Activated T-helper 17 cell treated with anti-CD3 and anti-CD28 coated beads, Interleukin-2, amount 50 U/mL, for 72 hours (primary cell): Measurements from ENCODE around the gene PHAF1. TPM values are rescaled to one million over a fixed set of nuclear protein-coding genes. Genes with fewer than 3 reads are reported as not detected.
A peak's percentile ranks its signal among the peaks of the same experiment; 100 is the strongest.

ENCODE experiments used
- ATAC-seq: fragments of 150-1000 bp; cut with Tn5 transposase; replicated peaks from 2 replicates; pipeline ENCODE4 v1.10.0; 2021; ENCODE audit warnings: mild to moderate bottlenecking, moderate library complexity
- H3K27ac Mint-ChIP-seq: one replicate; pipeline ENCODE4 v1.8.0; 2022; ENCODE audit warnings: mixed read lengths
- H3K27me3 Mint-ChIP-seq: one replicate; pipeline ENCODE4 v1.8.0; 2022; ENCODE audit warnings: mixed read lengths
- H3K36me3 Mint-ChIP-seq: one replicate; pipeline ENCODE4 v1.8.0; 2022; ENCODE audit warnings: low read depth, mild to moderate bottlenecking, mixed read lengths
- H3K4me1 Mint-ChIP-seq: one replicate; pipeline ENCODE4 v1.8.0; 2022; ENCODE audit warnings: mixed read lengths
- H3K4me3 Mint-ChIP-seq: one replicate; pipeline ENCODE4 v1.8.0; 2022; ENCODE audit warnings: mild to moderate bottlenecking, mixed read lengths
- H3K9me3 Mint-ChIP-seq: one replicate; pipeline ENCODE4 v1.8.0; 2022; ENCODE audit warnings: mixed read lengths
- total RNA-seq, 2 donors: library from RNA; stranded (reverse); gene quantifications; one replicate each; pipeline ENCODE4 v1.2.3, GENCODE V29; 2022

PHAF1 gene
- total RNA-seq, result 10 to 100 TPM; 14.8 to 18.0 TPM

GRCh38 chr16:67109407-67110135 lies at the start of gene PHAF1:
Gene PHAF1 (plus strand): TSS chr16:67109941. CDS start chr16:67110176, 235 bp downstream.
- Mint-ChIP-seq H3K27me3 (no peaks in the 10 kb centered on the region), H3K27ac (peak within 1 kb of the TSS; percentile 88), H3K4me3 (peak within 1 kb of the TSS; percentile 94), H3K36me3 (peaks cover 19% of the 10 kb centered on the region), H3K4me1 (peaks cover 3% of the 10 kb centered on the region), H3K9me3 (no peaks in the 10 kb centered on the region)
- ATAC-seq, result peak; percentile 94

GRCh38 chr16:67063008-67063407 lies 46.7 kb upstream of the PHAF1 start:
- ATAC-seq, result peak; percentile 49
- no peaks in the 10 kb centered on the region for H3K9me3 Mint-ChIP-seq
- peak overlapping the region; percentile 33 for H3K4me3 Mint-ChIP-seq
- H3K27ac Mint-ChIP-seq, result peak overlapping the region; percentile 64
- H3K36me3 Mint-ChIP-seq, result peaks cover 56% of the 10 kb centered on the region
- no peaks in the 10 kb centered on the region for H3K27me3 Mint-ChIP-seq
- H3K4me1 Mint-ChIP-seq, result peaks cover 7% of the 10 kb centered on the region

- Mint-ChIP-seq H3K9me3 (no peaks in the 10 kb centered on the region), H3K36me3 (peaks cover 71% of the 10 kb centered on the region), H3K4me1 (peaks cover 4% of the 10 kb centered on the region), H3K4me3 (no peak overlapping the region), H3K27ac (no peak overlapping the region), H3K27me3 (no peaks in the 10 kb centered on the region)
- no peak for ATAC-seq
Observed at GRCh38 chr16:67068212-67068753, 41.5 kb upstream of the PHAF1 start.

GRCh38 chr16:67071476-67072048 lies 38.2 kb upstream of the PHAF1 start:
- Mint-ChIP-seq H3K4me3 (no peak overlapping the region), H3K36me3 (peaks cover 90% of the 10 kb centered on the region), H3K4me1 (peaks cover 4% of the 10 kb centered on the region), H3K9me3 (no peaks in the 10 kb centered on the region), H3K27me3 (no peaks in the 10 kb centered on the region), H3K27ac (peak overlapping the region; percentile 41)
- ATAC-seq, result no peak

GRCh38 chr16:67075331-67075730 lies 34.4 kb upstream of the PHAF1 start:
- Mint-ChIP-seq H3K36me3 (peaks cover 85% of the 10 kb centered on the region), H3K4me1 (no peaks in the 10 kb centered on the region), H3K27ac (no peak overlapping the region), H3K27me3 (no peaks in the 10 kb centered on the region), H3K4me3 (no peak overlapping the region), H3K9me3 (no peaks in the 10 kb centered on the region)
- ATAC-seq, result no peak

GRCh38 chr16:67077871-67078270 lies 31.9 kb upstream of the PHAF1 start:
- Mint-ChIP-seq H3K36me3 (peaks cover 73% of the 10 kb centered on the region), H3K4me3 (no peak overlapping the region), H3K27me3 (no peaks in the 10 kb centered on the region), H3K27ac (no peak overlapping the region), H3K4me1 (no peaks in the 10 kb centered on the region), H3K9me3 (no peaks in the 10 kb centered on the region)
- no peak for ATAC-seq

- Mint-ChIP-seq H3K9me3 (no peaks in the 10 kb centered on the region), H3K36me3 (peaks cover 74% of the 10 kb centered on the region), H3K4me1 (peaks cover 14% of the 10 kb centered on the region), H3K4me3 (no peak overlapping the region), H3K27ac (no peak overlapping the region), H3K27me3 (no peaks in the 10 kb centered on the region)
- no peak for ATAC-seq
Observed at GRCh38 chr16:67082100-67082499, 27.6 kb upstream of the PHAF1 start.

- Mint-ChIP-seq H3K27me3 (no peaks in the 10 kb centered on the region), H3K36me3 (peaks cover 72% of the 10 kb centered on the region), H3K27ac (no peak overlapping the region), H3K9me3 (no peaks in the 10 kb centered on the region), H3K4me3 (no peak overlapping the region), H3K4me1 (peaks cover 14% of the 10 kb centered on the region)
- no peak for ATAC-seq
Observed at GRCh38 chr16:67082891-67083290, 26.9 kb upstream of the PHAF1 start.

GRCh38 chr16:67084345-67085028 lies 25.3 kb upstream of the PHAF1 start:
- H3K27ac Mint-ChIP-seq, result no peak overlapping the region
- no peak overlapping the region for H3K4me3 Mint-ChIP-seq
- ATAC-seq, result no peak
- no peaks in the 10 kb centered on the region for H3K27me3 Mint-ChIP-seq
- H3K9me3 Mint-ChIP-seq, result no peaks in the 10 kb centered on the region
- peaks cover 70% of the 10 kb centered on the region for H3K36me3 Mint-ChIP-seq
- H3K4me1 Mint-ChIP-seq, result peaks cover 14% of the 10 kb centered on the region

- H3K36me3 Mint-ChIP-seq, result peaks cover 67% of the 10 kb centered on the region
- ATAC-seq, result no peak
- no peaks in the 10 kb centered on the region for H3K9me3 Mint-ChIP-seq
- peak overlapping the region; percentile 9 for H3K27ac Mint-ChIP-seq
- H3K4me1 Mint-ChIP-seq, result peaks cover 20% of the 10 kb centered on the region
- H3K27me3 Mint-ChIP-seq, result no peaks in the 10 kb centered on the region
- no peak overlapping the region for H3K4me3 Mint-ChIP-seq
Observed at GRCh38 chr16:67086822-67087221, 22.9 kb upstream of the PHAF1 start.

- Mint-ChIP-seq H3K4me1 (peaks cover 24% of the 10 kb centered on the region), H3K36me3 (peaks cover 72% of the 10 kb centered on the region)
Observed at GRCh38 chr16:67087291-67087690, 22.4 kb upstream of the PHAF1 start.

GRCh38 chr16:67087803-67088202 lies 21.9 kb upstream of the PHAF1 start:
- Mint-ChIP-seq H3K27ac (peak overlapping the region; percentile 67), H3K4me3 (no peak overlapping the region), H3K4me1 (peaks cover 24% of the 10 kb centered on the region), H3K36me3 (peaks cover 77% of the 10 kb centered on the region), H3K27me3 (no peaks in the 10 kb centered on the region), H3K9me3 (no peaks in the 10 kb centered on the region)
- no peak for ATAC-seq

More at GRCh38 chr16:67087291-67087690, 22.4 kb upstream of the PHAF1 start:
- H3K27ac Mint-ChIP-seq, result peak overlapping the region; percentile 9
- H3K4me3 Mint-ChIP-seq, result no peak overlapping the region
- ATAC-seq, result no peak
- no peaks in the 10 kb centered on the region for H3K9me3 Mint-ChIP-seq
- no peaks in the 10 kb centered on the region for H3K27me3 Mint-ChIP-seq

- Mint-ChIP-seq H3K4me3 (no peak overlapping the region), H3K9me3 (no peaks in the 10 kb centered on the region), H3K27ac (peak overlapping the region; percentile 67), H3K36me3 (peaks cover 79% of the 10 kb centered on the region), H3K4me1 (peaks cover 24% of the 10 kb centered on the region), H3K27me3 (no peaks in the 10 kb centered on the region)
- no peak for ATAC-seq
Observed at GRCh38 chr16:67088551-67088950, 21.2 kb upstream of the PHAF1 start.

- no peak for ATAC-seq
- Mint-ChIP-seq H3K4me3 (no peak overlapping the region), H3K36me3 (peaks cover 80% of the 10 kb centered on the region), H3K4me1 (peaks cover 24% of the 10 kb centered on the region), H3K27ac (peak overlapping the region; percentile 56), H3K9me3 (no peaks in the 10 kb centered on the region), H3K27me3 (no peaks in the 10 kb centered on the region)
Observed at GRCh38 chr16:67089101-67089500, 20.6 kb upstream of the PHAF1 start.
